HG03521 (cell line): ENCODE results near the gene PRDM16.

Experiments
- ATAC-seq: cut with Tn5 transposase; IDR thresholded peaks from one replicate; pipeline ENCODE4 v1.9.1; 2021; ENCODE audit warnings: mild to moderate bottlenecking, moderate library complexity; ENCODE audit not compliant: unreplicated experiment

Gene PRDM16

GRCh38 chr1:3032371-3033039 is 36.5 kb upstream of the PRDM16 start:
- no peak for ATAC-seq

- ATAC-seq = no peak
Measured at GRCh38 chr1:3033040-3033789, 35.8 kb upstream of the PRDM16 start.

- ATAC-seq = no peak
Measured at GRCh38 chr1:3033790-3034090, 35.3 kb upstream of the PRDM16 start.

GRCh38 chr1:3034162-3034561 is 34.8 kb upstream of the PRDM16 start:
- no peak for ATAC-seq

GRCh38 chr1:3034728-3035562 is 34.1 kb upstream of the PRDM16 start:
- ATAC-seq = no peak

- no peak for ATAC-seq
Measured at GRCh38 chr1:3035563-3036446, 33.2 kb upstream of the PRDM16 start.

- ATAC-seq = no peak
Measured at GRCh38 chr1:3036447-3037280, 32.3 kb upstream of the PRDM16 start.

- no peak for ATAC-seq
Measured at GRCh38 chr1:3037281-3038040, 31.5 kb upstream of the PRDM16 start.

GRCh38 chr1:3038113-3038551 is 30.9 kb upstream of the PRDM16 start:
- no peak for ATAC-seq

GRCh38 chr1:3038571-3039181 is 30.3 kb upstream of the PRDM16 start:
- no peak for ATAC-seq

GRCh38 chr1:3040004-3040403 is 29.0 kb upstream of the PRDM16 start:
- ATAC-seq = no peak

- no peak for ATAC-seq
Measured at GRCh38 chr1:3042481-3042880, 26.5 kb upstream of the PRDM16 start.

- ATAC-seq = no peak
Measured at GRCh38 chr1:3049164-3049563, 19.8 kb upstream of the PRDM16 start.

- no peak for ATAC-seq
Measured at GRCh38 chr1:3049905-3050304, 19.1 kb upstream of the PRDM16 start.

- no peak for ATAC-seq
Measured at GRCh38 chr1:3050603-3051002, 18.4 kb upstream of the PRDM16 start.

GRCh38 chr1:3051270-3052268 is 17.4 kb upstream of the PRDM16 start:
- ATAC-seq = no peak

GRCh38 chr1:3052501-3052900 is 16.5 kb upstream of the PRDM16 start:
- ATAC-seq = no peak
